ENCODE data around the gene HOPX.

Gene HOPX

DNA sequence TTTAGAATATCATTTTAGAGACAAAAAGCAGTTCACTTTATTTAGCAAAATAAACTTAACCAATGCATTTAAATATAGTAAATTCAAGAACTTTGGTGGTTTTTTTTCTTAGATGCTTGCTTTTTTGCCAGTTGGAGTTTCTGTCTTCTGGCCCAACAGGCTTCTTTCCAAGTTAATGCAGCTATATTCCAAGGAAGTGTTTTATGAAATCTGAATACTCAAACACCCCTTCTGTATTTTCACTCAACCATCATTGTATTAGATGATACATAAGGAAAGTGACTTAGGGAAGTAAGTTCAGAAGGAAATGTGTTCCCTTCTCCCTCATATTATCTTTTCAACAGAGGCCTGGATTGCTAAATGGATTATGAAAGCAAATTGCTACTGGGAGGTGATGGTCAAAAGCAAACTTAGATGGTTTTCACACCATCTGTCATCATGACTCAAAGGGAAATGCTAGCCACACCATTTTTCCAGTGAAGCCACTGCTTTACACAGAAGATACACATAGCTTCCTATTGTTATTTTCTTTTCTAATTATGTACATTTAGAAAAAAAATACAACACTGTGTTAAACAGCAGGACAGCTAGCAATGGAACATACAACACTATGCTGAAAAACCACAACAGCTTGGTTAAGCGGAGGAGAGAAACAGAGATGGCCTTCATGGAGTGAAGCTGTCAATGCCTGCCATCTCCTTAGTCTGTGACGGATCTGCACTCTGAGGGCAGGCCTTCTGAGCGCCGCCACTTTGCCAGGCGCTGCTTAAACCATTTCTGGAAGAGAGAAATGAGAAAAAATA is 32.9 kb downstream of the HOPX start:
- H3K4me1 ChIP-seq (ENCODE audit: control insufficient read depth, low read length): peaks cover 8% of the 10 kb centered on the region
- no peaks in the 10 kb centered on the region for H3K9me2 ChIP-seq (replicated peaks; ENCODE audit: control insufficient read depth, low read length)
- no peaks in the 10 kb centered on the region for H4K20me1 ChIP-seq (ENCODE audit: control insufficient read depth, insufficient read depth, low read depth, low read length)
- no peak overlapping the region for H3K4me2 ChIP-seq (ENCODE audit: low read length)
- H3K27me3 ChIP-seq (ENCODE audit: control insufficient read depth, low read length): 0 out of 2 replicates have a peak, but pooled peaks cover 4% of the 10 kb centered on the region
- no peaks in the 10 kb centered on the region for H3K79me2 ChIP-seq (ENCODE audit: control insufficient read depth, low read length)
- no peak overlapping the region for H3K27ac ChIP-seq (ENCODE audit: low read depth, low read length)
- TF ChIP-seq, protein P1, sequence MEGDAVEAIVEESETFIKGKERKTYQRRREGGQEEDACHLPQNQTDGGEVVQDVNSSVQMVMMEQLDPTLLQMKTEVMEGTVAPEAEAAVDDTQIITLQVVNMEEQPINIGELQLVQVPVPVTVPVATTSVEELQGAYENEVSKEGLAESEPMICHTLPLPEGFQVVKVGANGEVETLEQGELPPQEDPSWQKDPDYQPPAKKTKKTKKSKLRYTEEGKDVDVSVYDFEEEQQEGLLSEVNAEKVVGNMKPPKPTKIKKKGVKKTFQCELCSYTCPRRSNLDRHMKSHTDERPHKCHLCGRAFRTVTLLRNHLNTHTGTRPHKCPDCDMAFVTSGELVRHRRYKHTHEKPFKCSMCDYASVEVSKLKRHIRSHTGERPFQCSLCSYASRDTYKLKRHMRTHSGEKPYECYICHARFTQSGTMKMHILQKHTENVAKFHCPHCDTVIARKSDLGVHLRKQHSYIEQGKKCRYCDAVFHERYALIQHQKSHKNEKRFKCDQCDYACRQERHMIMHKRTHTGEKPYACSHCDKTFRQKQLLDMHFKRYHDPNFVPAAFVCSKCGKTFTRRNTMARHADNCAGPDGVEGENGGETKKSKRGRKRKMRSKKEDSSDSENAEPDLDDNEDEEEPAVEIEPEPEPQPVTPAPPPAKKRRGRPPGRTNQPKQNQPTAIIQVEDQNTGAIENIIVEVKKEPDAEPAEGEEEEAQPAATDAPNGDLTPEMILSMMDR (IDR thresholded peaks at IDR 0.05; ENCODE audit: low read depth, low read length, poor library complexity, severe bottlenecking): no peak
- no peak for TF ChIP-seq EZH2phosphoT487 (IDR thresholded peaks at IDR 0.05; ENCODE audit: borderline replicate concordance, low read length)
- H3K4me3 ChIP-seq (ENCODE audit: low read length): no peak overlapping the region
- no peaks in the 10 kb centered on the region for H3K36me3 ChIP-seq (ENCODE audit: control insufficient read depth, low read length)
- no peaks in the 10 kb centered on the region for H3F3A ChIP-seq (ENCODE audit: control insufficient read depth, insufficient read depth)
- H3K9me3 ChIP-seq (ENCODE audit: control insufficient read depth, insufficient read depth, low read length): no peaks in the 10 kb centered on the region; the same call in 1 of the 2 replicates

DNA sequence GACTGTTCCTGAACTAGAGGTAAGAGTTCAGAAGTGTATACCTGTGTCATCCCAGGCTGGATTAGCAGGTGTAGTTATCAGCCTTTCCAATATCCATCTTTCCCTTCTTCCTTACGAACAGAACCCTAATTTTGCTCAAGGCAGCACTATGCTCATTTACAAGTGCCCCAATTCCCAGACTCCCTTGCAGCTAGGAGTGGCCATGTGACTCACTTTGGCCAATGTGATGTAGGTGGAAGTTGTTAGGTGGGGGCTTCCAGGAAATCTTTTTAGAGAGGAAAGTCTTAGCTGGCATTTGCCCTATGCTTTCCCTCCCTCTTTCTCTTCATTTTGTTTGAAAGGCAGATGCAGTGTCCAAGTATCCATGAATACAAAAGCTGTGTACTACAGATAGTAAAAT is 34.8 kb downstream of the HOPX start:
- no peaks in the 10 kb centered on the region for H3F3A ChIP-seq (ENCODE audit: control insufficient read depth, insufficient read depth)
- no peaks in the 10 kb centered on the region for H4K20me1 ChIP-seq (ENCODE audit: control insufficient read depth, insufficient read depth, low read depth, low read length)
- no peaks in the 10 kb centered on the region for H3K36me3 ChIP-seq (ENCODE audit: control insufficient read depth, low read length)
- H3K4me1 ChIP-seq (ENCODE audit: control insufficient read depth, low read length): peaks cover 8% of the 10 kb centered on the region
- H3K9me2 ChIP-seq (replicated peaks; ENCODE audit: control insufficient read depth, low read length): no peaks in the 10 kb centered on the region
- no peaks in the 10 kb centered on the region for H3K27me3 ChIP-seq (ENCODE audit: control insufficient read depth, low read length)
- no peak for TF ChIP-seq EZH2phosphoT487 (IDR thresholded peaks at IDR 0.05; ENCODE audit: borderline replicate concordance, low read length)
- TF ChIP-seq, protein P1 (IDR thresholded peaks at IDR 0.05; ENCODE audit: low read depth, low read length, poor library complexity, severe bottlenecking): no peak
- no peak overlapping the region for H3K4me2 ChIP-seq (ENCODE audit: low read length)
- no peak overlapping the region for H3K27ac ChIP-seq (ENCODE audit: low read depth, low read length)
- no peaks in the 10 kb centered on the region for H3K79me2 ChIP-seq (ENCODE audit: control insufficient read depth, low read length)
- no peak overlapping the region for H3K4me3 ChIP-seq (ENCODE audit: low read length)
- no peaks in the 10 kb centered on the region; the same call in 1 of the 2 replicates for H3K9me3 ChIP-seq (ENCODE audit: control insufficient read depth, insufficient read depth, low read length)

DNA sequence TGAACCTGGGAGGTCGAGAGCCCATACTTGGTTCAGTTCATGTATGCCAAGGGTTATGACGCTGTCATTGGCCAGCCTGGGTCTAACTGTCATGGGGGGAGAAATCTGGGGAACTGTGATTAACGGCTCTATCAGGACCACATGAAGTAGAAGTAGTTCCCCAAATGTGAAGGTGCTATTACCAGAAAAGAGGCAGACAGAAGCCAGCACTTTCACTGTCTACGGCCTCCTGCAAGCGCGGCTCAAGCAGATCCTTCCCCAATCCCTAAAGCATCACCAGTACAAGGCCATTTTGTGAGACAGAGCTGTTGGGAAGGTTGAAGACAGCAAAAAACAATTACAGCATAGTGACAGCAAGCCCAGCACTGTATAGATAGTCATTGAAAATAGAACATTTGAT is 37.5 kb downstream of the HOPX start:
- Histone ChIP-seq H3K9me3 (ENCODE audit: control insufficient read depth, insufficient read depth, low read length) (no peaks in the 10 kb centered on the region; the same call in 1 of the 2 replicates), H3F3A (ENCODE audit: control insufficient read depth, insufficient read depth) (no peaks in the 10 kb centered on the region), H3K27ac (ENCODE audit: low read depth, low read length) (no peak overlapping the region), H3K36me3 (ENCODE audit: control insufficient read depth, low read length) (no peaks in the 10 kb centered on the region), H3K4me2 (ENCODE audit: low read length) (no peak overlapping the region), H3K79me2 (ENCODE audit: control insufficient read depth, low read length) (no peaks in the 10 kb centered on the region), H3K4me3 (ENCODE audit: low read length) (no peak overlapping the region), H3K27me3 (ENCODE audit: control insufficient read depth, low read length) (peaks cover 3% of the 10 kb centered on the region; the same call in 1 of the 2 replicates), H3K9me2 (replicated peaks; ENCODE audit: control insufficient read depth, low read length) (no peaks in the 10 kb centered on the region), H4K20me1 (ENCODE audit: control insufficient read depth, insufficient read depth, low read depth, low read length) (no peaks in the 10 kb centered on the region), H3K4me1 (ENCODE audit: control insufficient read depth, low read length) (no peaks in the 10 kb centered on the region)
- TF ChIP-seq, protein P1 (IDR thresholded peaks at IDR 0.05; ENCODE audit: low read depth, low read length, poor library complexity, severe bottlenecking): no peak
- no peak for TF ChIP-seq EZH2phosphoT487 (IDR thresholded peaks at IDR 0.05; ENCODE audit: borderline replicate concordance, low read length)
